HG02840 (cell line): ENCODE data around the gene LHPP.

Experiments used
- ATAC-seq: cut with Tn5 transposase; IDR thresholded peaks from one replicate; pipeline ENCODE4 v1.9.1; 2021; ENCODE audit warnings: mild to moderate bottlenecking, moderate library complexity, moderate number of reproducible peaks; ENCODE audit not compliant: unreplicated experiment, low FRiP score

LHPP gene

DNA sequence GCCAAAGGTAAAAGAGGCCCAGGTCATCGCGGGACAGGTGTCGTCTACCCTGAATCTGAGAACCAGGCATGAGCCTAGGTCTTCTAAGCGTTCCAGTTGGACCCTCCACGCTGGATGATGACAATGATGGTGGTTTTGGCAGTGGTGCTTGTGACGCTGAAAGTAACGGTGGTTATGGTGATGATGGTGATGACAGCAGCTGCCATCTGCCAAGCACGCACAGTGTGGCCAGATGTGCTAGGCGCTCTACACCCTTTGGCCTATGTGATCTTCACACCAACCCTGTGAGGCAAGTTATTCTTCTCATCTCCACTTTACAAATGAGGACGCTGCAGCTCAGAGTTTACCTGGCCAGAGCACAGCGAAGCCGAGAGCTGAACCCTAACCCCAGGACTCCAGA lies 188.6 kb downstream of the LHPP start:
- no peak for ATAC-seq

DNA sequence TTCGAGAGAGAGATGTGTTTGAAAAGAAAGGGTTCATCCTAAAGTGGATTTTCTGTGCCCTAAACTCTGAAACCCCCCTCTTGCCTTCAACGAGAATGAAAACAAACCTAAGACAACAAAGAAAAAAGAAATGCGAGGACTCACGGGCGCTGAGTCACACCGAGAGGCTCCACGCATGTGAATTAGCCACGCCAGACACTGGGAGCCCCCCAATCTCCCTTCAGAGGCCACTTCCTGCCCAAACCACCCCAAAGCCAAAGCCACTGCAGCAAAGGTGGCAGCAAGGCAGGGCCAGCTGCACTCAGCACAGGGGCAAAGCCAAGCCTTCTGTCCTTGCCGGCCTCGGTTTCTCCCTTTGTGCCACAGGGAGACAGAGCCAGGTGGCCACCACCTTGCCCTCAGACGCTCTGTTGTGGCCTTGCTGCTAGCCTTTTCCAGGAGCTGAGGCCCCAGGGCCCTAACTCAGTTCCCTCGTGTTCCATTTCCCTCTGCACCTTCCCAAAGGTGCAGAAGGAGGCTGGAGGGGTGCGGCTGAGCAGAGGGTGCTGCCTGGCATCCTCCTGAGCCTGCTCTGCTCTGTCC lies 189.3 kb downstream of the LHPP start:
- ATAC-seq: no peak

- ATAC-seq: no peak
These were observed 189.8 kb downstream of the LHPP start for GRCh38 chr10:124651402-124651891.

DNA sequence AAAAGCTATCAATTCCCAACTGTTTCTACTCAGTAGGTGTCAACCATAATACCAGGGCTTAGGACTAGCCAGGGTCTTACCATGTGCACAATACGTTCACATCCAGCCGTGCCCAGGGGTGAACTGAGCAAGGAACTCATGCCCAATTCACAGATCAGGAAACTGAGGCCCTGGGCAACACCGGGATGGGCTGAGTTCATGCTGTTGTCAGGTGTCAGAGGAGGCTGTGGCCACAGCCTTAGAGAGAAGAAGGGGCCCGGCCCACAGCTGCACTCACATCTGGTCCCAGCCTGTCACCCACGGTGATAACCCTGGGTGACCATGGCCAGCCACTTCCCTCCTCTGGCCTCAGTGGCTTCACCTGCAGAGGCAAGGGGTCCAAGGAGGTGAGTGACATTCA lies 190.6 kb downstream of the LHPP start:
- ATAC-seq: no peak

DNA sequence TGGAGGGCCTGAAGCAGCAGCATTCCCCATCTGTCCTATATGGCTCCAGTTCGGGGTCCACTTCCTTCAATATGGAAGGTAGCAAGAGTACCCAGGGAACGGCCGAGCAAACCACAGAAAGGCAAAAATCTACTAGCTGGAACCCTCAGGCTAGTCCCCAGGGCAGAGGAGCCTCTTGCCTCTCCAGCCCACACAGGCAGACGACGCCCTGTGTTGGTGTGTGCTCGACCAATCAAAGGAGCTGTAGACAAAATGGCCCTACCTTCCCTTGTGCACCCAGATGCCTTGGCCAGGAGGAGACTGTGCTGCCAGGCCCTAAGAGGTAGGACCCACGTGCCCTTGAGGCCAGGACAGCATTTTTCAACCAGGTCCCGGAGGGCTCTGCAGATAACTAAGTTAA lies 191.1 kb downstream of the LHPP start:
- no peak for ATAC-seq

DNA sequence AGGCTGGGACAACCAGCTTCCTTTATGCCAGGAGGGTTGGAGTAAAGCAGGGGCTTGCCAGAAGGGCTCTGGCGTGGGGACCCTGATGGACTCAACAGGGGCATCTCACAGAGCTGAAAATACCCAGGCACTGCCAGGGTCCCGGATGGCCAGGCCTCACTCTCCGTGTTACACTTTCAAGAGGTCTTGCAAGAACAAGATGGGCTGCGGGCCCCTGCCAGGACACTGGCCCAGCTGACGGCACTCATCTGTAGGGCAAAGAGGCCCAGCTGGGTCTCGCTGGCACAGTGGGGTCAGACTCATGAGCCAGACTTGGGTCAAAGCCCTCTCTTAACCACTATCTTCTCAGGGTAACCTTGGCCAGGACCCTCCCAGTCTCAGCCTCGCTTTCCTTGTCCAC lies 191.7 kb downstream of the LHPP start:
- no peak for ATAC-seq

DNA sequence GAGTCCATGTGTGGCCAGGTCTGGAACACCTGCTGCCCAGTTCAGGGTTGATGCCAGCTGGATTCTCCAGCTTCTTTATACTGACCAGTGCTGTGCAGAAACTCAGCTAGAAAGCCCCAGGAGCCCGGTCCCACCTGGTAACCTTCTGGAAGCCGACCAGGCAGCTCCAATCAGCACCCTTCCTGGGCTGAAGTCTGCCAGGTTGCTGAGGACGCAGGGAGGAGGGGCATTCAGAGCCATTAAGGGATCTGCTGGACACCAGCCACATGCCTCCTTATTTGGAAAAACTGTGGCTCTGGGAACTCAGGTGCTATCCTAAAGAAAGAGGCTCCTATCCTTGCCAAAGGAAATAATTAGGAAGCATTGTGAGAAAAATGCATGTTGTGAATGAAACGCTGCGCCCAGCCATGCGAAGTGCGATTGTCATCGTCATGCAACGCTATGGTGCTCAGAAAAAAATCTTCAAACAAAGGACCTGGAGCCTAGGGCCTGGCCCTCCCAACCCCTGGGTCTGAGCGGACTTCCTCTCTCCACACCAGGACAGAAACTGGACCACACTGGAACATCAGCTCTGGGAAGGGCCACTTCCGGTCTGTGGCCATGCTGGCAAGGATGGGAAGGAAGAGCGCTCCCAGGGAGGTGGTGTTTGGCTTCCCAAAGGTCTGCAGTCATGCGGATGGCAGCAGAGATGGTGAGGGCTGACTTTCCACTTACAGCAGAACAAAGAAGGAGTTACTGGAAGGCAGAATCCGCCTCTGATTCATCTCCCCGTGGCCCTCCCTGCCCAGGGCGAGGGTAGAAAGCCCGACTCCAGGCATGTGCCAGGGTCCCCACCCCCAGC lies 192.4 kb downstream of the LHPP start:
- no peak for ATAC-seq

GRCh38 chr10:124654686-124655085 lies 193.1 kb downstream of the LHPP start:
- ATAC-seq: no peak

GRCh38 chr10:124655191-124656112 lies 193.8 kb downstream of the LHPP start:
- no peak for ATAC-seq

GRCh38 chr10:124656113-124656490 lies 194.5 kb downstream of the LHPP start:
- no peak for ATAC-seq

DNA sequence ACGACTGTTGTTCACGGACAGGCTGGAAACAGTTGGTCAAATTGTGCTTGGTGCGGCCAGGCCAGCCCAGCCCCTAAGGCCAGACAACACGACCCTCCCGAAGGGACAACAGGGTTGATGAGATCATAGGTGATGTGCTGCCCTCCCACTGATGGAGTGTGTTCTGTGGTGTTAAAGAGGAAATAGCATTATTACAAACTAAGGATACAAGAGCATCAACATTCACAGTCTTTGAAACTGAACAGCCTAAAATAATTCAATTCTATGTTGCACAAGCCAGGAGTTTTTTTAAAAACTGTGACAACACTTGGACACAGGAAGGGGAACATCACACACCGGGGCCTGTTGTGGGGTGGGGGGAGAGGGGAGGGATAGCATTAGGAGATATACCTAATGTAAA lies 194.9 kb downstream of the LHPP start:
- ATAC-seq: no peak

DNA sequence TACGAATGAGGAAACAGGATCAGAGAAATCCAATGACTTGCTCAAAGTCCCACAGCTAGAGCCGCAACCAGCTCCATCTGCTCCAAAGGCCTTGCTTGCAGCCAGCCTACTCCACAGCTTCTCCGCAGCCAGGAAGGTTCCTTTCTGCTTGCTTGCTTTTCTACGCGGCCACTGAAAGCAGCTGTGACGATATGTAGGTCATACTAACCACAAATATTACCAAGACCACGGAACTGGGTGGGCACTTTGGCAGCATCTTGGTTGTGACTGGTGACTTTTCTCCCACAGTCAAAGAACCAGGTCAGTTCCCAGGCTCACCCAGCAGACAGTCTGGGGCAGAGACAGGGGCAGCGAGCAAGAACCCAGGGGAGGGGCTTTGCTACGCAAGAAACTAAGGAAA lies 196.2 kb downstream of the LHPP start:
- no peak for ATAC-seq

DNA sequence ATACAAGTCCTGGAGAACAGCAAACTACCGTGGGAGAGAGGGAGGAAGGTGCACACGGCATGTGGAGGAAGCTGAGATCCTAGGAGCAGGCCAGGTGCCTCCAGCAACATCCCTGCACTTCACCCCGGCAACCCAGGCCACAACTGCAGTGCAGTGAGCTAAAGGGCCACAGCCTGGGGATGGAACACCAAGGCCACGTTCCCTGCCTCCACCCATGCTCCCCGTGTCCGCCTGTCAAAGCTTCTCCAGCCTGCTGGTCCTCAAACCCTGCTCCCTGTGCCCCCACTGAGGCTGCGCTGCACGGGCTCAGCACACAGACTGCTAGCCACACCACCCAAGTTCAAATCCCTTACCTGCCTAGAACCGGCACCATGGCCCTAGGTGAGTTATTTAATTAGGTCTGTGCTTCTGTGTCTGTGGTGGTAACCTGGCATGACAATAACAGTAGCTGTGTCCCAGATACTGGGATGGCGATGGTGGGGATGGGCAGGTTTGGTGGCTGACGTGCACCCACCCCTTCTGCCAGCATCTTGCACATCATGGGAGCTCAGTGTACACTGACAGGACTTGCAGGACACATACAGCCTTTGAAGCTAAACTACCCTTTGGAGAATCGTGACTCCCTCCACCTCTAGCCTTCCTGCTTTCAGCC lies 197.1 kb downstream of the LHPP start:
- ATAC-seq: no peak

DNA sequence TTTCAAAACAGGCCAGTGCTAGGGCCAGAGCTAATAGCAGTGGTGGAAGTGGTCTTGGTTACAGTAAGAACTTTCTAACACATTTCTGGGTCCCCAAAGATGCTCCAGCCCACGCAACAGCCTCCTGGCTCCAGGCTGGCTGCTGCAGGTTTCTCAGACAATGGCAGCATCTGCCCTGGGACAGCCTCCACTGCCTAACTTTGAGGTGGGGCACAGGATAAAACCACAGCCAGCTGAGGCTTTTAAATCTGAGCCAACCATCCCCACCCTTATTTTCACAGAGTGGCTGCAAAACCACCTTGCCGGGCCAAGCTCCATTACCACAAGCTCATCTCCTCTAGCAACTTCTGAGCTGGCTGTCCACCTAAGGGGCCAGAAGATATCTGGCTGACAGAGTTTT lies 197.8 kb downstream of the LHPP start:
- no peak for ATAC-seq

GRCh38 chr10:124660404-124661125 lies 198.9 kb downstream of the LHPP start:
- no peak for ATAC-seq

- no peak for ATAC-seq
These were observed 200.1 kb downstream of the LHPP start for GRCh38 chr10:124661660-124662180.

DNA sequence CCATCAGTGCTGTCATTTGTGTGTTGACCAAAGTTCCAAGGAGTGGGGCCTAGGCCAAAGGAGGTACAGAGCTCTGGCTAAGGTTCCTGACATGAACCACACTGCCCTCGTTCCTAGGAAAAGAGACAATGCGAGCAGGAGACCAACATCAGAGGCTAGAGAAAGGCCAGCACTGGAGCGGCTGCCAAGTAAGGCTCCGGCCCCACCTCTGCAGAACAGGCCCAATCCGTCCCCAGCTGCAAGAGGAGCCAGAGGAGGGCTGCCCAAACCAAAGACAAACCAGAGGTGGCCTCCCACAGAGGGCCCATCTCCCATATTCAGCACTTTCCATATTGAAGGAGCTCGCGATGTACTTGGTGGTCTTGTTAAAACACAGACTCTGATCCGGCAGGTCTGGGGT lies 201.6 kb downstream of the LHPP start:
- ATAC-seq: no peak
